Neural cell (in vitro differentiated cells): ENCODE results near the gene AHNAK2. TPM values are rescaled to one million over a fixed set of nuclear protein-coding genes. Genes with fewer than 3 reads are reported as not detected.

Experiments used
- H2AFZ ChIP-seq: fragments of 200-600, 300-800 bp; sonication (generic), shearing (Covaris generic); 2 replicates; pipeline ENCODE4 v1.6.0; 2014; ENCODE audit warnings: low read depth, mild to moderate bottlenecking, antibody characterized with exemption, low read length, moderate library complexity
- H3F3A ChIP-seq: fragments of 200-600 bp; shearing (Covaris generic); 2 replicates; pipeline ENCODE4 v1.6.1; 2016; ENCODE audit warnings: mild to moderate bottlenecking, moderate library complexity, mixed read lengths, antibody characterized with exemption, low read length; ENCODE audit not compliant: insufficient read depth, poor library complexity, severe bottlenecking
- H3K27ac ChIP-seq: fragments of 200-600, 300-800 bp; sonication (generic), shearing (Covaris generic); 2 replicates; pipeline ENCODE4 v1.5.1; 2014; ENCODE audit warnings: mild to moderate bottlenecking, low read length, moderate library complexity
- H3K27me3 ChIP-seq: fragments of 300-800, 200-600 bp; sonication (generic), shearing (Covaris generic); 2 replicates; pipeline ENCODE4 v1.6.0; 2014; ENCODE audit warnings: mild to moderate bottlenecking, low read depth, low read length, moderate library complexity; ENCODE audit not compliant: insufficient read depth
- H3K36me3 ChIP-seq: fragments of 300-800, 200-600 bp; sonication (generic), shearing (Covaris generic); 2 replicates; pipeline ENCODE4 v1.5.1; 2014; ENCODE audit warnings: mild to moderate bottlenecking, antibody characterized with exemption, low read length, moderate library complexity; ENCODE audit not compliant: insufficient read depth
- H3K4me2 ChIP-seq: fragments of 300-800, 200-600 bp; sonication (generic), shearing (Covaris generic); 2 replicates; pipeline ENCODE4 v1.6.0; 2014; ENCODE audit warnings: mild to moderate bottlenecking, low read length
- H3K4me3 ChIP-seq: fragments of 300-800, 200-600 bp; sonication (generic), shearing (Covaris generic); 2 replicates; pipeline ENCODE4 v1.5.1; 2014; ENCODE audit warnings: mild to moderate bottlenecking, low read length, moderate library complexity
- H3K79me2 ChIP-seq: fragments of 200-600 bp; shearing (Covaris generic); replicated peaks from 2 replicates; pipeline ENCODE4 v1.6.0; 2014; ENCODE audit warnings: mild to moderate bottlenecking, low read length, moderate library complexity; ENCODE audit not compliant: insufficient read depth
- H3K9ac ChIP-seq: fragments of 300-800, 200-600 bp; sonication (generic), shearing (Covaris generic); 2 replicates; pipeline ENCODE4 v1.6.1; 2016; ENCODE audit warnings: mild to moderate bottlenecking, low read length, mixed read lengths
- H3K9me2 ChIP-seq: fragments of 200-600 bp; shearing (Covaris generic); 2 replicates; pipeline ENCODE4 v1.6.1; 2016; ENCODE audit warnings: mild to moderate bottlenecking, low read length, mixed read lengths; ENCODE audit not compliant: insufficient read depth
- H3K9me3 ChIP-seq: fragments of 200-600, 300-800 bp; sonication (generic), shearing (Covaris generic); 2 replicates; pipeline ENCODE4 v1.6.1; 2016; ENCODE audit warnings: mild to moderate bottlenecking, mixed run types, low read length, moderate library complexity, mixed read lengths
- H4K20me1 ChIP-seq: fragments of 200-600 bp; shearing (Covaris generic); 2 replicates; pipeline ENCODE4 v1.6.1; 2016; ENCODE audit warnings: mild to moderate bottlenecking, mixed run types; ENCODE audit not compliant: insufficient read depth
- CTCF ChIP-seq: fragments of 450-650 bp; IDR thresholded peaks from 2 replicates; pipeline ENCODE4 v1.5.1; 2014; ENCODE audit warnings: antibody characterized with exemption, mild to moderate bottlenecking, moderate library complexity; ENCODE audit not compliant: poor library complexity, severe bottlenecking
- EP300 ChIP-seq: fragments of 450-650 bp; conservative IDR thresholded peaks from 2 replicates; pipeline ENCODE4 v1.6.1; 2014; ENCODE audit warnings: antibody characterized with exemption, mild to moderate bottlenecking, moderate library complexity; ENCODE audit not compliant: poor library complexity, severe bottlenecking
- EZH2 ChIP-seq: fragments of 200-600, 300-800 bp; shearing (Covaris generic), sonication (generic); IDR thresholded peaks from 2 replicates; pipeline ENCODE4 v1.6.1; 2014; ENCODE audit warnings: antibody characterized with exemption, low read length, borderline replicate concordance, mild to moderate bottlenecking; ENCODE audit not compliant: insufficient read depth, poor library complexity, severe bottlenecking
- MXI1 ChIP-seq: fragments of 450-650 bp; conservative IDR thresholded peaks from 2 replicates; pipeline ENCODE4 v1.6.1; 2014; ENCODE audit warnings: antibody characterized with exemption, mild to moderate bottlenecking; ENCODE audit not compliant: poor library complexity, severe bottlenecking
- POLR2AphosphoS5 ChIP-seq: IDR thresholded peaks from 2 replicates; pipeline ENCODE4 v1.6.1; 2012
- RAD21 ChIP-seq: fragments of 450-650 bp; conservative IDR thresholded peaks from 2 replicates; pipeline ENCODE4 v1.6.1; 2014; ENCODE audit warnings: antibody characterized with exemption, mild to moderate bottlenecking, moderate library complexity
- SMC3 ChIP-seq: fragments of 450-650 bp; conservative IDR thresholded peaks from 2 replicates; pipeline ENCODE4 v1.6.1; 2014; ENCODE audit warnings: antibody characterized with exemption, mild to moderate bottlenecking, moderate library complexity; ENCODE audit not compliant: poor library complexity
- TAF1 ChIP-seq: IDR thresholded peaks from 2 replicates; pipeline ENCODE4 v1.6.1; 2012; ENCODE audit warnings: low read depth
- polyA plus RNA-seq: library from polyadenylated mRNA; depleted of rRNA; stranded (reverse); fragments of >200 nt; gene quantifications from 2 replicates; pipeline ENCODE4 v1.2.3, GENCODE V29; 2014
- TF ChIP-seq, protein P1 (sequence below): IDR thresholded peaks from 2 replicates; pipeline ENCODE4 v1.6.1; 2012; ENCODE audit warnings: borderline replicate concordance

The AHNAK2 gene
- polyA plus RNA-seq, 1 donor from 2014 or later: 1.4 TPM

DNA sequence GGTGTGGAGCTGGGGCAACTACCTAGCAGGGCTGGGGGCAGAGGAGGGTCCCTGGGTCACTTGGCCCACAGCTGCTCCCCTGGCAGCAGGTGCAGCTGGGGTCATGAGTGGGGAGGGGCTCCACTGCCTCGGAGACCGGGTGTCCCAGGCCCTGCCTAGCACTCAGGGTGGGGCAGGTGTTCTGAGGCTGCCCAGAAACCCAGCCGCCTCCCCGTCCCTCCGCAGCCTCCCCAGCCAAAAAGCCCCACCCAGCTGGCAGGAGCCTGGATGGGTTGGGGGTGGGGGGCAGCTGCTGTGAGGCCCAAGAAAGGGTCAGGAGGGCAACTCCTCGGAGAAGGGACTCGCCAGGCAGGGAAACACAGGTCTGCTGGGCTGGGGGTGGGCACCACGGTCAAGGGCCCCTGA is 11.2 kb downstream of the AHNAK2 start:
- H3K4me2 ChIP-seq: no peak overlapping the region
- no peaks in the 10 kb centered on the region for H3K9me2 ChIP-seq
- H3K27me3 ChIP-seq: no peaks in the 10 kb centered on the region
- H3K27ac ChIP-seq: no peak overlapping the region
- no peak overlapping the region for H3K4me3 ChIP-seq
- no peak overlapping the region for H3K9ac ChIP-seq
- H3K9me3 ChIP-seq: no peaks in the 10 kb centered on the region
- no peaks in the 10 kb centered on the region for H3K79me2 ChIP-seq
- no peaks in the 10 kb centered on the region for H3F3A ChIP-seq
- no peaks in the 10 kb centered on the region for H4K20me1 ChIP-seq
- TF ChIP-seq CTCF (no peak), POLR2AphosphoS5 (no peak), TAF1 (no peak)
- H3K36me3 ChIP-seq: no peaks in the 10 kb centered on the region
- H2AFZ ChIP-seq: no peak overlapping the region

DNA sequence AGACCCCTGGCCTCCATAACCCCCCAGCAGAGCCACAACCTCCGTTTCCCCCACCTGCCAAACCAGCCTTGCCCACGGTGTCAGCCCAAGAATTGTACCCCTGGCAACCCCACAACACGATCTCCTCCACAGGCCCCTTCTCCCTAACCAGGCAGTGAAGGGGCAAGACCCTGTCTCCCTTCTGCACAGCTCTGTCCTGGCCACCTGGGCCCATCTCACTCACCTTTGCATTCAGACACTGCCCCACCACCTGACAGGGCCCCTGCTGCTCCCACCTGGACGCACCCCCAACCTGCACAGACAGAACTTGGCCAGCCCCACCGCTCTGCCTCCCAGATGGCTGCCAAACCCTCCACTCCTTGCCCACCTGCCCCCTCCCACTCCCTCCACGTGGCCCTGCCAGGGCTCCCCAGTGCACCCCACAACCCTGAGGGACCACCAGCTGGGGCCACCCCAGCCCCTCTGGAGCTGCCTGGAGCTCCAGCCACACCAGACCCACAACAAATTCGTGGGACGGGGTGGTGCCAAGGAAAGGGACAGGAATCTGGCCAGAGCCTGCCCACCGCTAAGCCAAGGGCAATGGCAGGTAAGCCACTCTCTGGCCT is 11.8 kb downstream of the AHNAK2 start:
- Histone ChIP-seq H4K20me1 (no peaks in the 10 kb centered on the region), H3K27ac (no peak overlapping the region), H3K4me2 (no peak overlapping the region), H3K9ac (no peak overlapping the region), H3K79me2 (no peaks in the 10 kb centered on the region), H3K9me3 (no peaks in the 10 kb centered on the region), H3F3A (no peaks in the 10 kb centered on the region), H3K9me2 (no peaks in the 10 kb centered on the region), H3K4me3 (no peak overlapping the region), H3K36me3 (no peaks in the 10 kb centered on the region), H2AFZ (no peak overlapping the region), H3K27me3 (no peaks in the 10 kb centered on the region)
- TF ChIP-seq RAD21 (no peak), SMC3 (no peak), EZH2 (no peak), MXI1 (no peak), EP300 (no peak)
- TF ChIP-seq, protein P1, sequence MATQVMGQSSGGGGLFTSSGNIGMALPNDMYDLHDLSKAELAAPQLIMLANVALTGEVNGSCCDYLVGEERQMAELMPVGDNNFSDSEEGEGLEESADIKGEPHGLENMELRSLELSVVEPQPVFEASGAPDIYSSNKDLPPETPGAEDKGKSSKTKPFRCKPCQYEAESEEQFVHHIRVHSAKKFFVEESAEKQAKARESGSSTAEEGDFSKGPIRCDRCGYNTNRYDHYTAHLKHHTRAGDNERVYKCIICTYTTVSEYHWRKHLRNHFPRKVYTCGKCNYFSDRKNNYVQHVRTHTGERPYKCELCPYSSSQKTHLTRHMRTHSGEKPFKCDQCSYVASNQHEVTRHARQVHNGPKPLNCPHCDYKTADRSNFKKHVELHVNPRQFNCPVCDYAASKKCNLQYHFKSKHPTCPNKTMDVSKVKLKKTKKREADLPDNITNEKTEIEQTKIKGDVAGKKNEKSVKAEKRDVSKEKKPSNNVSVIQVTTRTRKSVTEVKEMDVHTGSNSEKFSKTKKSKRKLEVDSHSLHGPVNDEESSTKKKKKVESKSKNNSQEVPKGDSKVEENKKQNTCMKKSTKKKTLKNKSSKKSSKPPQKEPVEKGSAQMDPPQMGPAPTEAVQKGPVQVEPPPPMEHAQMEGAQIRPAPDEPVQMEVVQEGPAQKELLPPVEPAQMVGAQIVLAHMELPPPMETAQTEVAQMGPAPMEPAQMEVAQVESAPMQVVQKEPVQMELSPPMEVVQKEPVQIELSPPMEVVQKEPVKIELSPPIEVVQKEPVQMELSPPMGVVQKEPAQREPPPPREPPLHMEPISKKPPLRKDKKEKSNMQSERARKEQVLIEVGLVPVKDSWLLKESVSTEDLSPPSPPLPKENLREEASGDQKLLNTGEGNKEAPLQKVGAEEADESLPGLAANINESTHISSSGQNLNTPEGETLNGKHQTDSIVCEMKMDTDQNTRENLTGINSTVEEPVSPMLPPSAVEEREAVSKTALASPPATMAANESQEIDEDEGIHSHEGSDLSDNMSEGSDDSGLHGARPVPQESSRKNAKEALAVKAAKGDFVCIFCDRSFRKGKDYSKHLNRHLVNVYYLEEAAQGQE: no peak
